Uterus (tissue), 2 donors: Measurements from ENCODE around the gene CD40.

Experiments
- POLR2A ChIP-seq, 2 donors: fragments of 450-650 bp; IDR thresholded peaks; one replicate each; pipeline ENCODE4 v1.6.1; 2016; ENCODE audit warnings: antibody characterized with exemption in 2 of 2, mild to moderate bottlenecking in 1 of 2, moderate library complexity in 1 of 2
- TF ChIP-seq, protein P1 (sequence below), 4 experiments: fragments of 200-600 bp in 2 of 4; fragments of 450-650 bp in 2 of 4; sonication (generic) in 2 of 4; IDR thresholded peaks; one replicate each; pipeline ENCODE4 v1.5.1; 2016 to 2019; ENCODE audit warnings: antibody characterized with exemption in 4 of 4, mild to moderate bottlenecking in 2 of 4, moderate library complexity in 1 of 4

DNA sequence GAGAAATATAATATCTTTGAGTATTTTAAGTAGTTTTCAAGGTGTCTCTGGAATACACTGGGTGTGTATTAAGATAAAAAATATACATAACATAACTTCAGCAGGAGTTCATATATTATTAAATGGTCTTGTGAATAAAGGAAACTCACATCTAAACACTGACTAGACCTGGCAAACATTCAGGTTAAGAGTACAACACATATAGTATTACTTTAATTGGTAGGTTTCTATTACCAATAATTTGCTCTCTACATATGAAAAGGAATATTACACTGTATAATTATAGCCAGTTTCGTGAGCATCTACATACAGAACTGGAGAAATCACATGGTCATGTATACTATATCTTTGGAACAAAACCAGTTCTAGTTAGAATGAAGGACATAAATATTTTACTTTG lies 37.0 kb upstream of the CD40 start:
- TF ChIP-seq POLR2A (IDR thresholded peaks at IDR 0.05): no peak
- TF ChIP-seq, protein P1, sequence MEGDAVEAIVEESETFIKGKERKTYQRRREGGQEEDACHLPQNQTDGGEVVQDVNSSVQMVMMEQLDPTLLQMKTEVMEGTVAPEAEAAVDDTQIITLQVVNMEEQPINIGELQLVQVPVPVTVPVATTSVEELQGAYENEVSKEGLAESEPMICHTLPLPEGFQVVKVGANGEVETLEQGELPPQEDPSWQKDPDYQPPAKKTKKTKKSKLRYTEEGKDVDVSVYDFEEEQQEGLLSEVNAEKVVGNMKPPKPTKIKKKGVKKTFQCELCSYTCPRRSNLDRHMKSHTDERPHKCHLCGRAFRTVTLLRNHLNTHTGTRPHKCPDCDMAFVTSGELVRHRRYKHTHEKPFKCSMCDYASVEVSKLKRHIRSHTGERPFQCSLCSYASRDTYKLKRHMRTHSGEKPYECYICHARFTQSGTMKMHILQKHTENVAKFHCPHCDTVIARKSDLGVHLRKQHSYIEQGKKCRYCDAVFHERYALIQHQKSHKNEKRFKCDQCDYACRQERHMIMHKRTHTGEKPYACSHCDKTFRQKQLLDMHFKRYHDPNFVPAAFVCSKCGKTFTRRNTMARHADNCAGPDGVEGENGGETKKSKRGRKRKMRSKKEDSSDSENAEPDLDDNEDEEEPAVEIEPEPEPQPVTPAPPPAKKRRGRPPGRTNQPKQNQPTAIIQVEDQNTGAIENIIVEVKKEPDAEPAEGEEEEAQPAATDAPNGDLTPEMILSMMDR (IDR thresholded peaks at IDR 0.05): no peak
